H1 (cell line): ENCODE data around the gene DHRS7B. TPM values are rescaled to one million over a fixed set of nuclear protein-coding genes. Genes with fewer than 3 reads are reported as not detected.

Experiments
- CTCF ChIA-PET: fragments of 300-600 bp; sonication (Branson Sonifier 250); formaldehyde crosslinking; loops from one replicate; lab custom pipeline; 2021; ENCODE audit not compliant: partially characterized antibody; lab: Charles Lee
- POLR2A ChIA-PET: fragments of 300-600 bp; sonication (Branson Sonifier 250); formaldehyde crosslinking; loops from one replicate; lab custom pipeline; 2021; ENCODE audit warnings: inconsistent platforms; ENCODE audit not compliant: partially characterized antibody; lab: Charles Lee
- DNase-seq, 2 experiments: peaks; one replicate each; pipeline versions ENCODE4 v3.0.0 to v3.0.0-alpha.2; 2010 to 2022; ENCODE audit warnings: low spot score in 2 of 2, low read depth in 1 of 2, mixed read lengths in 1 of 2
- FAIRE-seq: peaks from 2 replicates; lab custom pipeline; 2011; peaks lifted over from hg19 to GRCh38; lab: Jason Lieb, UNC
- H2AFZ ChIP-seq: 2 replicates; pipeline ENCODE4 v1.8.1; 2012; ENCODE audit warnings: low read length, inconsistent platforms
- H2AK5ac ChIP-seq: 2 replicates; pipeline ENCODE4 v1.6.1; 2013; ENCODE audit warnings: low read depth, low read length
- H2BK120ac ChIP-seq: replicated peaks from 2 replicates; pipeline ENCODE3; 2013; ENCODE audit warnings: low read depth, low read length, inconsistent platforms
- H2BK12ac ChIP-seq: 2 replicates; pipeline ENCODE4 v1.6.1; 2013; ENCODE audit warnings: low read depth, low read length
- H2BK15ac ChIP-seq: 2 replicates; pipeline ENCODE4 v1.6.1; 2013; ENCODE audit warnings: low read length
- H2BK20ac ChIP-seq: 2 replicates; pipeline ENCODE4 v1.6.1; 2013; ENCODE audit warnings: low read length
- H2BK5ac ChIP-seq: 2 replicates; pipeline ENCODE4 v1.6.1; 2013; ENCODE audit warnings: low read depth, low read length
- H3K14ac ChIP-seq: 2 replicates; pipeline ENCODE4 v1.6.1; 2013; ENCODE audit warnings: inconsistent platforms; ENCODE audit not compliant: insufficient read length
- H3K18ac ChIP-seq: 2 replicates; pipeline ENCODE4 v1.6.1; 2013; ENCODE audit warnings: low read length; ENCODE audit errors: extremely low read depth
- H3K23ac ChIP-seq: 2 replicates; pipeline ENCODE4 v1.6.1; 2013; ENCODE audit warnings: inconsistent platforms; ENCODE audit not compliant: insufficient read length
- H3K23me2 ChIP-seq: 2 replicates; pipeline ENCODE4 v1.6.1; 2013; ENCODE audit warnings: low read depth, low read length
- H3K27ac ChIP-seq: 2 replicates; pipeline ENCODE4 v1.6.1; 2011; ENCODE audit warnings: low read depth, low read length, inconsistent platforms
- H3K27me3 ChIP-seq, 4 experiments: replicated peaks in 1 of 4; 1 replicate in 1 of 4; 2 replicates in 3 of 4; pipeline versions ENCODE4 v1.6.1 to v1.8.1; 2011 to 2013; ENCODE audit warnings: low read length in 3 of 4, mild to moderate bottlenecking in 3 of 4, inconsistent platforms in 2 of 4, mixed read lengths in 2 of 4, moderate library complexity in 1 of 4; ENCODE audit not compliant: control insufficient read depth in 3 of 4, insufficient read depth in 3 of 4; ENCODE audit errors: extremely low read depth in 1 of 4
- H3K36me3 ChIP-seq, 4 experiments: 2 replicates each; pipeline versions ENCODE4 v1.6.1 to v1.8.1; 2011 to 2013; ENCODE audit warnings: mild to moderate bottlenecking in 4 of 4, low read length in 3 of 4, moderate library complexity in 2 of 4, control low read depth in 1 of 4, inconsistent platforms in 1 of 4; ENCODE audit not compliant: insufficient read depth in 4 of 4, control insufficient read depth in 2 of 4
- H3K4ac ChIP-seq: replicated peaks from 2 replicates; pipeline ENCODE3; 2013; ENCODE audit warnings: low read length, low read depth, mixed read lengths, inconsistent platforms; ENCODE audit not compliant: insufficient read length
- H3K4me1 ChIP-seq, 4 experiments: replicated peaks in 1 of 4; 1 replicate in 1 of 4; 2 replicates in 3 of 4; pipeline versions ENCODE4 v1.6.1 to v1.8.1; 2011 to 2013; ENCODE audit warnings: low read length in 3 of 4, inconsistent platforms in 2 of 4, mixed read lengths in 1 of 4; ENCODE audit not compliant: insufficient read depth in 4 of 4, control insufficient read depth in 3 of 4
- H3K4me2 ChIP-seq, 2 experiments: 2 replicates each; pipeline versions ENCODE4 v1.6.1 to v1.8.1; 2011 to 2013; ENCODE audit warnings: low read depth in 2 of 2, low read length in 2 of 2, control low read depth in 1 of 2, inconsistent platforms in 1 of 2, mild to moderate bottlenecking in 1 of 2; ENCODE audit not compliant: insufficient read depth in 1 of 2
- H3K4me3 ChIP-seq, 4 experiments: fragments of 200-600, 300-600 bp in 1 of 4; sonication (generic), shearing (Covaris generic), sonication (Bioruptor Twin) in 1 of 4; 2 replicates each; pipeline versions ENCODE4 v1.5.1 to v1.8.1; 2011 to 2016; ENCODE audit warnings: low read length in 4 of 4, low read depth in 3 of 4, control low read depth in 2 of 4, inconsistent platforms in 2 of 4, mild to moderate bottlenecking in 2 of 4, mixed read lengths in 1 of 4, moderate library complexity in 1 of 4; ENCODE audit not compliant: insufficient read depth in 2 of 4; ENCODE audit errors: extremely low read depth in 1 of 4
- H3K56ac ChIP-seq: replicated peaks from 2 replicates; pipeline ENCODE3; 2013; ENCODE audit warnings: low read depth, mild to moderate bottlenecking, mixed read lengths, low read length, inconsistent platforms; ENCODE audit not compliant: insufficient read length
- H3K79me1 ChIP-seq: 2 replicates; pipeline ENCODE4 v1.6.1; 2013; ENCODE audit warnings: low read depth, low read length, control low read depth
- H3K79me2 ChIP-seq, 2 experiments: 2 replicates each; pipeline versions ENCODE4 v1.6.1 to v1.8.1; 2012 to 2013; ENCODE audit warnings: low read length in 2 of 2, mild to moderate bottlenecking in 2 of 2, inconsistent platforms in 1 of 2; ENCODE audit not compliant: insufficient read depth in 2 of 2, control insufficient read depth in 1 of 2
- H3K9ac ChIP-seq, 4 experiments: replicated peaks in 1 of 4; 1 replicate in 1 of 4; 2 replicates in 3 of 4; pipeline versions ENCODE4 v1.6.1 to v1.8.1; 2011 to 2013; ENCODE audit warnings: low read depth in 3 of 4, low read length in 3 of 4, control low read depth in 2 of 4, mild to moderate bottlenecking in 2 of 4, moderate library complexity in 2 of 4, inconsistent platforms in 1 of 4; ENCODE audit errors: extremely low read depth in 1 of 4
- H3K9me3 ChIP-seq, 2 experiments: 2 replicates each; pipeline versions ENCODE4 v1.6.1 to v1.8.1; 2012 to 2013; ENCODE audit warnings: mild to moderate bottlenecking in 2 of 2, moderate library complexity in 2 of 2, control low read depth in 1 of 2, inconsistent platforms in 1 of 2, low read depth in 1 of 2, low read length in 1 of 2, mixed read lengths in 1 of 2; ENCODE audit not compliant: insufficient read depth in 2 of 2
- H4K20me1 ChIP-seq, 2 experiments: replicated peaks in 1 of 2; 2 replicates each; pipeline versions ENCODE3 to v1.8.1; 2011 to 2013; ENCODE audit warnings: inconsistent platforms in 2 of 2, low read length in 2 of 2, mild to moderate bottlenecking in 1 of 2; ENCODE audit not compliant: insufficient read depth in 2 of 2, control insufficient read depth in 1 of 2
- H4K5ac ChIP-seq: 2 replicates; pipeline ENCODE4 v1.6.1; 2013; ENCODE audit warnings: low read length, low read depth, mixed read lengths, inconsistent platforms; ENCODE audit not compliant: insufficient read length
- H4K8ac ChIP-seq: 2 replicates; pipeline ENCODE4 v1.8.0; 2013; ENCODE audit warnings: mild to moderate bottlenecking, moderate library complexity, low read length, inconsistent platforms; ENCODE audit not compliant: insufficient read depth; ENCODE audit errors: extremely low read depth
- H4K91ac ChIP-seq: replicated peaks from 2 replicates; pipeline ENCODE3; 2013; ENCODE audit warnings: low read length, mixed read lengths, inconsistent platforms; ENCODE audit not compliant: insufficient read length
- KDM4A ChIP-seq: IDR thresholded peaks from one replicate; pipeline ENCODE4 v1.7.1; 2012; ENCODE audit warnings: low read depth, mild to moderate bottlenecking, moderate library complexity, low read length, inconsistent platforms; ENCODE audit not compliant: severe bottlenecking
- POU5F1 ChIP-seq: IDR thresholded peaks from 2 replicates; pipeline ENCODE4 v1.6.1; 2011; ENCODE audit warnings: low read depth, mild to moderate bottlenecking, low read length, moderate library complexity
- SIX5 ChIP-seq: IDR thresholded peaks from 2 replicates; pipeline ENCODE4 v1.6.1; 2011; ENCODE audit warnings: mild to moderate bottlenecking, low read depth, low read length
- WGBS, 2 experiments: shearing (Covaris generic) in 1 of 2; methylation state at CpG; one replicate each; pipeline versions ENCODE4 v1.1.6 to v1.1.7; 2013 to 2015; ENCODE audit warnings: low lambda C conversion rate in 2 of 2, mixed read lengths in 2 of 2, inconsistent platforms in 1 of 2, low coverage in 1 of 2, missing lambda C conversion rate in 1 of 2; ENCODE audit not compliant: insufficient replicate concordance in 2 of 2, insufficient coverage in 1 of 2, insufficient read length in 1 of 2; ENCODE audit errors: extremely low coverage in 1 of 2, missing lambda C conversion rate in 1 of 2; 5-methylcytosine and 5-hydroxymethylcytosine counted together
- polyA plus RNA-seq, 7 experiments: library from polyadenylated mRNA; depleted of rRNA in 3 of 7; stranded (reverse) in 5 of 7; unstranded in 2 of 7; fragments of >200 nt in 5 of 7; fragments of 200-250 nt in 2 of 7; gene quantifications; 1 replicate in 5 of 7; 2 replicates in 1 of 7; 4 replicates in 1 of 7; pipeline versions ENCODE4 v1.2.1 to v1.2.3, GENCODE V29; 2011 to 2013; ENCODE audit warnings: missing spikeins in 2 of 7, mixed read lengths in 2 of 7
- total RNA-seq: library from RNA; stranded (reverse); fragmentation: NEBNext Ultra II Directional; extraction: Animal tissue kit (Norgen Biotek cat#: 25700); gene quantifications from 2 replicates; pipeline ENCODE4 v1.2.1, GENCODE V29; 2021

The DHRS7B gene
- total and polyA plus RNA-seq, 2 of the 8 experiments (the other 6 are each of a cell fraction or from before 2014, with no cell fraction given): 11.0 to 27.9 TPM

- Histone ChIP-seq H3K4me2 (no peak overlapping the region), H3K4me1 (peaks cover 0 to 3% (median 0%) of the 10 kb centered on the region in 4 experiments; a peak in 1 of 7 replicates), H2BK15ac (no peak overlapping the region), H2BK12ac (no peak overlapping the region), H3K36me3 (peaks cover 0 to 3% (median 0%) of the 10 kb centered on the region in 4 experiments; a peak in 1 of 8 replicates), H2BK5ac (no peak overlapping the region), H3K18ac (no peak overlapping the region; the same call in 1 of the 2 replicates), H3K14ac (no peak overlapping the region), H2BK120ac (no peak overlapping the region), H3K56ac (no peak overlapping the region), H2AK5ac (no peak overlapping the region), H3K27me3 (no peaks in the 10 kb centered on the region), H3K27ac (no peak overlapping the region), H3K9me3 (peaks cover 12 to 23% of the 10 kb centered on the region in 2 experiments), H3K23me2 (no peaks in the 10 kb centered on the region), H3K4me3 (no peak overlapping the region), H4K20me1 (no peaks in the 10 kb centered on the region), H4K5ac (no peak overlapping the region), H3K23ac (no peak overlapping the region), H3K4ac (no peak overlapping the region), H3K9ac (no peak overlapping the region), H3K79me2 (no peaks in the 10 kb centered on the region; a peak in 1 of 4 replicates), H4K8ac (no peak overlapping the region), H2BK20ac (no peak overlapping the region), H3K79me1 (no peaks in the 10 kb centered on the region), H4K91ac (no peak overlapping the region), H2AFZ (no peak overlapping the region)
- WGBS, 2 experiments: 90% methylated on average over 2 of the region's 2 CpGs; no CpG with 5 or more reads in 1 of the 2 experiments
- CTCF ChIA-PET: interaction anchor here (0.6 kb wide), 1 partner anchor 10 kb away, joined by 5 read pairs; no protein-coding TSS in a partner anchor
- FAIRE-seq (no peak), DNase-seq (no peak)
- POLR2A ChIA-PET: interaction anchor here (0.6 kb wide), 1 partner anchor 115 kb away, joined by 3 read pairs; no protein-coding TSS in a partner anchor
- no peak for TF ChIP-seq POU5F1
- TF ChIP-seq SIX5: no peak
- no peak for TF ChIP-seq KDM4A
Observed at GRCh38 chr17:21141331-21141730, 14.6 kb downstream of the DHRS7B start.
